GM13977 (cell line): ENCODE data around the gene ITPKC.
A peak's percentile ranks its signal among the peaks of the same experiment; 100 is the strongest.

ENCODE experiments used
- DNase-seq: peaks from one replicate; pipeline ENCODE4 v3.0.0; 2012; ENCODE audit warnings: low spot score
- CTCF ChIP-seq: IDR thresholded peaks from 2 replicates; pipeline ENCODE4 v1.5.1; 2012; ENCODE audit warnings: mild to moderate bottlenecking, control low read depth; ENCODE audit not compliant: insufficient read depth; ENCODE audit errors: extremely low read depth, missing control alignments
- in situ Hi-C: fragments of 300-500 bp; cut with MboI; formaldehyde crosslinking; loops from one replicate; pipeline ENCODE4 v1.12.0; 2022; ENCODE audit warnings: low sequenced_read_pairs, low pct_unique_long_range_greater_than_20kb, mixed read lengths, inconsistent platforms; ENCODE audit not compliant: unreplicated experiment

The ITPKC gene

GRCh38 chr19:40688987-40689338 lies 27.9 kb upstream of the ITPKC start:
- in situ Hi-C loops, result no loop called here
- no peak for TF ChIP-seq CTCF
- DNase-seq, result no peak

GRCh38 chr19:40689339-40690049 lies 27.4 kb upstream of the ITPKC start:
- no peak for DNase-seq
- in situ Hi-C loops, result no loop called here
- no peak for TF ChIP-seq CTCF

- DNase-seq, result no peak
- in situ Hi-C loops, result no loop called here
- TF ChIP-seq CTCF, result no peak
Measured at GRCh38 chr19:40690050-40690692, 26.7 kb upstream of the ITPKC start, which contains the start of gene NUMBL. Gene NUMBL, minus strand, starts transcription at chr19:40690651. Its CDS starts 168 bp downstream, at chr19:40690483.

DNA sequence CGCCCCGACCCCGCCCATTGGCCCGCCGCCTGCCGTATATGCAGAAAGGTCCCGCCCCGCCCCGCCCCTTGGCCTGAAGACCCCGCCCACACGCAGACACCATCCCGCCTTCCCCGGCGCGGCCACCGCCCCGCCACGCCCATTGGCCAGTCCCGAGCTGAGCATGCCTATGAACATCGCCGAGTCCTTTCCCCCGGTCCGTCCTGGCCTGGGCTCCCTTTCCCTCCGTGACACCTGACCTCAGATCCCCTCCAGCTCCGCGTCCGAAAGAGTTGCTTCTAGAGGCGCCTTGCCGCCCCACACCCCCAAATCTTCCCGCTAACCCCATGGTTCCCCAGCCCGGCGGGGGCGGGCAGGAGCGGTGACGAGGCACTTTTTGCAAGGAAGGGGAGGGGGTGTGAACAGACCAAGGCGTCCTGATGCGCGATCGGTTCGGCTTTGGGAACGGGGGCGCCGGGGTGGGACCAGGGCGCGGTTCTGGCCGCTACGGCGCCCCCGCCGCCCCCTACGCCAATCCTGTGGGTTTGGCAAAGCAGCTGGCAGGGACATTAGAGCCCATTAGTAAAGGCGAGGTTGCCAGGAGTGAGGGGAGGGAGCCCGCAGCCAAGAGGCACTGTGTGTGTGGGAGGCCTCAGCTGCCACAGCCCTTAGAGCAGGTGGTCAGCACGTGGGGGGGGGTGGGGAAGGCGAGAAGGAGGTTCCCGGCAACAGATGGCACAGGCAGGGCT lies 26.1 kb upstream of the ITPKC start:
- TF ChIP-seq CTCF, result no peak
- peak; percentile 99 for DNase-seq
- in situ Hi-C loops, result no loop called here

DNA sequence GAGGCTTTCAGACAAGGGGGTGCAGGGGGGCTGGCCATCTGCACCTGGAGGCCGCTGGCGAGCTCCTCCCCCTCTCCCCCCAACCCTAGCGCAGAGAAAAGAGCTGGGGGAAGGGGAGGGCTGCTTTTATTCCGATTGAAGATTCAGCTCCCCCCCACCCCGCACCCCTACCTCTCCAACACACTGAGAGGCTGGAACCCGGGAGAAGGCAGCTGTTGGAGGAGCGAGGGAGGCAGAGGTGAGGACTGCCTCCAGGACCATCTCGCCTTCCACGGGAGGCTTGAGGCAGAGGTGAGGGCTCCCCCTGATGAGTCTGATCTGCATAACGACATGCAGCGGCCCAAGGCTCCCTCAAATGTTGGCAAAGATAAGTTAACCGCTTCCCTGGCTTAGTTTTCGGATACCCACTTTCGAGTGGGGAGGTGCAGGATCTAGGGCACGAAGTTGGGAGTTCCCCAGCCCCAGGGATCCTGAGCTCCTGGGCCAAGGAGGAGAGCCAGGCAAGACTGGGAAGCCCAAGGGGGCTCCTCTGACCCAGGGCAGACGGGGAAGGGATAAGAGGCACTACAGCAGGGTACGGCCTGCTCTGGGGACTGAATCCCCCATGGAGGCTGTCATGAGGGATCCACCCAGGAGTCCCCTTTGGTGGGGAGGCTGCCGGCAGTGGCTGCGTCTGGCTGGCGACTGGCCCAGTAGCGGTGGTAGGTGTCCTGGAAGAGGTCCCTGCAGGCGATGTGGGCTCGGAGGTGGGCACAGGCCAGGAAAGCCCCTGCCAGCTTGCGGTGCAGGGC lies 25.3 kb upstream of the ITPKC start:
- DNase-seq, result peak; percentile 54
- in situ Hi-C loops, result no loop called here

More for the DNA sequence above, 25.3 kb upstream of the ITPKC start:
- TF ChIP-seq CTCF, result no peak
